Ovary (tissue), 9 donors: ENCODE data around the gene YY1. TPM values are rescaled to one million over a fixed set of nuclear protein-coding genes. Genes with fewer than 3 reads are reported as not detected.
A peak's percentile ranks its signal among the peaks of the same experiment; 100 is the strongest.

Experiments
- DNase-seq, 5 donors: peaks; one replicate each; pipeline ENCODE4 v3.0.0-alpha.2; 2019 to 2020
- H3K27ac ChIP-seq, 2 donors: fragments of 200-600 bp; one replicate each; pipeline versions ENCODE4 v1.5.1 to v1.8.0; 2019 to 2022
- H3K27me3 ChIP-seq: fragments of 200-600 bp; one replicate; pipeline ENCODE4 v1.8.0; 2022
- H3K36me3 ChIP-seq: fragments of 200-600 bp; sonication (generic); one replicate; pipeline ENCODE4 v1.5.1; 2019
- H3K4me1 ChIP-seq: one replicate; pipeline ENCODE4 v1.8.1; 2013; ENCODE audit warnings: mild to moderate bottlenecking, moderate library complexity; ENCODE audit not compliant: insufficient read depth
- H3K4me3 ChIP-seq: fragments of 200-600 bp; sonication (generic); one replicate; pipeline ENCODE4 v1.5.1; 2017
- H3K9me3 ChIP-seq, 2 donors: fragments of 200-600 bp in 1 of 2; sonication (generic) in 1 of 2; one replicate each; pipeline versions ENCODE4 v1.5.1 to v1.8.1; 2013 to 2019; ENCODE audit warnings: mild to moderate bottlenecking in 1 of 2, moderate library complexity in 1 of 2
- CTCF ChIP-seq, 3 donors: fragments of 450-650 bp in 2 of 3; fragments of 200-600 bp in 1 of 3; IDR thresholded peaks; one replicate each; pipeline versions ENCODE4 v1.5.1 to v1.8.0; 2016 to 2022; ENCODE audit warnings: antibody characterized with exemption in 3 of 3, mild to moderate bottlenecking in 1 of 3
- EP300 ChIP-seq: sonication (generic); formaldehyde crosslinking; IDR thresholded peaks from one replicate; pipeline ENCODE4 v1.6.1; 2017; ENCODE audit warnings: antibody characterized with exemption
- POLR2A ChIP-seq: fragments of 450-650 bp; IDR thresholded peaks from one replicate; pipeline ENCODE4 v1.6.1; 2017; ENCODE audit warnings: antibody characterized with exemption, mild to moderate bottlenecking, moderate library complexity
- whole genome bisulfite sequencing, 3 donors: extraction: QIAGEN DNeasy Blood & Tissue Kit in 1 of 3; methylation state at CpG; one replicate each; pipeline versions ENCODE4 v1.1.5 to v1.1.7; 2013 to 2017; 5-methylcytosine and 5-hydroxymethylcytosine counted together
- intact Hi-C, 4 donors: fragments of 100-400 bp; cut with DNase I; formaldehyde crosslinking; loops; one replicate each; pipeline versions ENCODE4 v1.11.0 to v1.15.1; 2022 to 2023
- polyA plus RNA-seq, 2 donors: library from polyadenylated mRNA; stranded (reverse); fragments of 200-250 nt in 1 of 2; fragments of 350-450 nt in 1 of 2; fragmentation: Illumina TruSeq in 1 of 2; extraction: RNeasy Lipid Tissue Mini Kit (QIAGEN cat#74804) in 1 of 2; gene quantifications; one replicate each; pipeline ENCODE4 v1.2.3, GENCODE V29; 2013 to 2014
- total RNA-seq, 7 donors: library from RNA; depleted of rRNA in 2 of 7; stranded (reverse); fragments of >200 nt in 2 of 7; fragmentation: NEBNext Ultra II Directional in 3 of 7; extraction: Animal tissue kit (Norgen Biotek cat#: 25700) in 3 of 7; gene quantifications; one replicate each; pipeline versions ENCODE4 v1.1.0 to v1.2.4, GENCODE V29; 2016 to 2023
- donor health status: DM: no; HTN: no; CAD: no; lungs with moderate emphysema.
- donor health status: DM: no; HTN: no; CAD: no.
- donor health status: Bipolar disorder and iron deficiency.
- donor health status: DM: yes; HTN: yes; CAD: no.
- donor health status: DM: no; HTN: no; CAD: no.
- donor health status: DM: yes; HTN: yes; CAD: no.

The YY1 gene
- total and polyA plus RNA-seq, 9 donors, result 24.1 to 75.8 (median 58.1) TPM

- TF ChIP-seq POLR2A, result no peak
- TF ChIP-seq CTCF (IDR thresholded peaks at IDR 0.05), result no peak
- no peak for TF ChIP-seq EP300
- Histone ChIP-seq H3K27me3 (no peaks in the 10 kb centered on the region), H3K27ac (no peak overlapping the region), H3K36me3 (no peaks in the 10 kb centered on the region), H3K4me3 (no peak overlapping the region), H3K9me3 (no peaks in the 10 kb centered on the region), H3K4me1 (peaks cover 4% of the 10 kb centered on the region)
- DNase-seq, result peak in 1 of 5 donors; percentile 19
- WGBS, 3 donors, result 78 to 80% (median 79%) methylated on average over 12 of the region's 12 CpGs
- intact Hi-C loops, result no loop called here
Measured at GRCh38 chr14:100288382-100289185, 49.6 kb downstream of the YY1 start.

DNA sequence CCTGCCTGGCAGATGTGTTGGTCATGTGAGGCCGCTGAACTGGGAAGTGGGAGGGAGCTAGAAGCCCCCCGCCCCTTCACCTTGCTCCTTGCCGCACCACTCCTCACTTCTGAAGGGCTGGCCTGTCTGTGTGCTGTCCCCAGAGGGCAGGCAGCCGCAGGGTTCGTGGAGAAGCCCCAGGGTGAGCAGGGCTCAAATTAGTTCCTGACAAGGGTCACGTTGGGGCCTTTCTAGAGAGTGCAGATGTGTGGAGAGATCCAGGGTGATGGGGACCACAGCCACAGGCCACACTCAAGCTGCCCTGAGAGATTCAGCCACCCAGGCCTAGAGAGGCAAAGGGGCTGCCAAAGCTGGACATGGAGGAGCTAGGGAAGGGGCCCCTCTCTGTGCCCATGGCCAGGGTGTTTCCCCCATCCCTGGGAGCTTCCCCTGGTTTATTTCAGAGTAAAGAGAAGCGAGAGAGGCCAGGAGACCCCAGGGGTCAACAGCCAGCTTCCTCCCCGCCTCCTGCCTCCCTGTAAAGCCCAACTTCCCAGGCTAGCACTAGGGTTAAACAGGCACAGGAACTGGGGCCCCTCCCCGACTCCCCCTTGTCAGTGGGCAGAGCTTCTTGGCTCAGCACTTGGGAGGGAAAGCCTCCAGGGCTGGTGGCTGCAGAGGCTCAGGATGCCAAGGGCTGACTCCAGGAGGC, 51.1 kb downstream of the YY1 start:
- intact Hi-C loops, result no loop called here
- H3K4me3 ChIP-seq, result no peak overlapping the region
- DNase-seq, result peak in 2 of 5 donors; percentile 17 to 22
- WGBS, 3 donors, result 73 to 75% (median 73%) methylated on average over 9 of the region's 9 CpGs
- H3K27ac ChIP-seq, result no peak overlapping the region
- H3K36me3 ChIP-seq, result no peaks in the 10 kb centered on the region
- H3K9me3 ChIP-seq, result no peaks in the 10 kb centered on the region
- TF ChIP-seq EP300 (no peak), POLR2A (no peak), CTCF (IDR thresholded peaks at IDR 0.05) (no peak)
- peaks cover 9% of the 10 kb centered on the region for H3K4me1 ChIP-seq
- H3K27me3 ChIP-seq, result no peaks in the 10 kb centered on the region

GRCh38 chr14:100290607-100291304, 51.8 kb downstream of the YY1 start:
- no peak overlapping the region for H3K27ac ChIP-seq
- WGBS, 3 donors, result 86 to 89% (median 89%) methylated on average over 12 of the region's 12 CpGs

More at GRCh38 chr14:100290607-100291304, 51.8 kb downstream of the YY1 start:
- Histone ChIP-seq H3K4me3 (no peak overlapping the region), H3K9me3 (no peaks in the 10 kb centered on the region), H3K36me3 (no peaks in the 10 kb centered on the region), H3K27me3 (no peaks in the 10 kb centered on the region), H3K4me1 (peaks cover 8% of the 10 kb centered on the region)
- intact Hi-C loops, result no loop called here
- no peak for TF ChIP-seq POLR2A
- TF ChIP-seq CTCF (IDR thresholded peaks at IDR 0.05), result no peak
- TF ChIP-seq EP300, result no peak
- DNase-seq, result peak in 1 of 5 donors; percentile 27
